Suppressor macrophage treated with lipopolysaccharide for 1 hour (primary cell): Measurements from ENCODE around the gene FAM117A.
"Not testable (repeated sequence)": the region's sequence is repeated elsewhere in the genome, so short reads cannot be mapped to it uniquely, and the experiment has no call there.

ENCODE experiments used
- DNase-seq, 3 donors: peaks; one replicate each; pipeline ENCODE4 v3.0.0-alpha.2; 2020 to 2022

FAM117A gene

DNA sequence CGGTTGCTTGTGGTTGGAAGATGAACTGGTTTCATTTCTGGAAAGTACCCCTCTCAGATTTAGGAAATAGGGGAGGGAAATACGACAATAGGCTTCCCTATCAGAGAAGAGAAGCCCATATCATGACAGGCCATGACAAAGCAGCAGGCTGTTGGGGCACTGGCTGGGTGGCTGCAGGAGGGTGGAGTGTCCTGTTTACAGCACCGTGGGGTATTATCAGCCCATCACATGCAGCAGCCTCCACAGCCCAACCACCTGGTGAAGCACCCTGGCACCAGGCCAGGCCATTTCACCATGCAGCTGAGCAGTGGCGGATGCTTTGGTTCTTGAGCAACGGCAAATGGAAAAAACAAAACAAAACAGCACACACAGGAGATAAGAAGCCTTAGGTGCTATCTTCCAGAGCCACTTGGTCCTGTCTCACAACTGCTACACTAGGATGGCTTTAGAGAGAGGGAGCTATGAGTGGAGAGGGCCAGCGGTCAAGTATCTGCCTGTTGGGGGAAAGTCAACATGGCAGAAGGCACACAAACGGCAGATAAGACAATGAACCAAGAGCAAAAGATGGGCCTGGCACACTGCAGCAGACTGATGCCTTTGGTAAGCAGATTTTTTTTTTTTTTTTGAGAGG lies 24.2 kb downstream of the FAM117A start:
- DNase-seq: peak; percentile 81 to 84 (median 84)

- no peak for DNase-seq
These were observed 25.3 kb downstream of the FAM117A start for GRCh38 chr17:49738456-49739163.

- no peak for DNase-seq
These were observed 29.1 kb downstream of the FAM117A start for GRCh38 chr17:49734515-49735490.

DNA sequence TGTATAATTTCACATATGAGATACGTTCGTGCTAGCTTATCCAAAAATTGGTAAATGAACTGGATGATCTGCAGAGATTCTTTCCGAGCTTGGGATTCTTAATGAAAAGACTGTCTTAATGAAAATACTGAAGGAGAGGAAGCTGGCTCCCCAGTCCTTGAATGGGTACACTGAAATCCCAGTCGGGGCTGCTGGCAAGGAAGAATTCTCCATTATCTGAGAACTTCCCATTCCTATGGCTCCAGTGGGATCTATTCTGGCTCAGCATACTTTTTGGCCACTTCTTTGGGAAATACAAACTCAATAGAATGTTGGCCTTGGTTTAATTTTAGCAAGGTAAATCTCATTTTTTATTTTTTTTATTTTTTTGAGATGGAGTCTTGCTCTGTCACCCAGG lies 32.5 kb downstream of the FAM117A start:
- no peak for DNase-seq

DNA sequence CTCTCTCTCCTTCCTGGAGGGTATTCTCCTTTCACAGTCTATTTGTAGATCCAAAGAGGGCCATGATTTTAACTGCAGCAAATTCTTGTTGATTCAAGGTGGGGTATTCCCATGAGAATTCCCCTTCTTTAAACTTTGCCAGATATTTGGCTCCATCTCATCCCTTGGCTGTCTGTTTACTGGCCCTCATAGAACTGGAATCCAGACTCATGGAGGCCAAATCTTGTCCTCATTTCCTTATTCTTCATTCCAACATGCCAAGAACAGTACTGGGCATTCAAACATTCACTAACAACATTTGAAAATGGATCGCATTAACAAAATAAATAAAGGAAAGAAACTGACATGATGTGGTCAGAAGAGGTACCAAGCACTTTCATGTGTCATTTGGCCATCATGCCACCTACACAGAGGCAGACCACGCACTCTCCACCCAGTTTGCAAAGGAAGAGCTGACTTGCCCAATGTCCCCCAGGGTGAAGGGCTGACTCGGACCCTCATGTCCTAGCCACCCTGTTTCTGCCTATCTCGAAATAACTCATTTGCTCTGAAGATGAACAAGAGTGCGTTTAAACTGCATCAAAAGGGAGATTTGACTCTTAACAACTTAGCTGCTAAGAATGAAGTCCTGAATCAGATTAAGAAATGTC lies 33.0 kb downstream of the FAM117A start:
- no peak for DNase-seq

GRCh38 chr17:49730078-49730784 lies 33.7 kb downstream of the FAM117A start:
- no peak for DNase-seq

- DNase-seq: no peak
These were observed 34.9 kb downstream of the FAM117A start for GRCh38 chr17:49729069-49729468.

DNA sequence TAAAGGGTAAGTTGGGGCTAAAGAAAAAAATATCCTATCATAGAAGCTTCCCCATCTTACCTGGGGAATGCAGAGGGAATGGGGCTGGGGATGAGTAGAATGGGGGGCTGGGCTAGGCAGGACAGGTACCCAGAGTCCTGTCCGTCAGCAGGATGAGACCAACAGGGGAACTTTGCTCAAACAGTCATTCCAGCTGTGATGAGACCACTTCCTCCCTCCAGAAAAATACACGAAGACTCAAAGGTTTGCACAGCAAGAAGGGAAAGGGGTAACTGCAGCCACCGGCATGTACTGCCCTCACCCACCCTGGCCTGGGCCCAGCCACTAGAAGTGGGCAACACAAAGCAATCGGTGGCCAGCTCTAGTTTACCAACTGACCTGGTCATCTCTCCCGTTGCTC lies 35.5 kb downstream of the FAM117A start:
- no peak for DNase-seq

GRCh38 chr17:49727380-49727779 lies 36.6 kb downstream of the FAM117A start:
- no peak for DNase-seq

GRCh38 chr17:49725452-49726130 lies 38.3 kb downstream of the FAM117A start:
- DNase-seq: no peak

DNA sequence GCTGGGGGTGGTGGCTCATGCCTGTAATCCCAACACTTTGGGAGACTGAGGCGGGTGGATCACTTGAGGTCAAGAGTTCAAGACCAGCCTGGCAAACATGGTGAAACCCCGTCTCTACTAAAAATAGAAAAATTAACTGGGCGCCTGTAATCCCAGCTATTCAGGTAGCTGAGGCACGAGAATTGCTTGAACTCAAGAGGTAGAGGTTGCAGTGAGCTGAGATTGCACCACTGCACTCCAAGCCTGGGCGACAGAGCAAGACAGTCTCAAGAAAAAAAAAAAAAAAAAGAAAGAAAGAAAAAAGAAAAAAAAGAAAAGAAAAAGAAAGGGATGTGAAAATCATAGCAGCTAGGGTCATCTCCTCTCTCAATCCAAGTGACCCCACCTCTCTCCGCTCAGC lies 39.4 kb downstream of the FAM117A start:
- not testable (repeated sequence) for DNase-seq

GRCh38 chr17:49723423-49723822 lies 40.5 kb downstream of the FAM117A start:
- DNase-seq: no peak

GRCh38 chr17:49722066-49722465 lies 41.9 kb downstream of the FAM117A start:
- no peak for DNase-seq

- no peak for DNase-seq
These were observed 46.5 kb downstream of the FAM117A start for GRCh38 chr17:49717371-49717861.

DNA sequence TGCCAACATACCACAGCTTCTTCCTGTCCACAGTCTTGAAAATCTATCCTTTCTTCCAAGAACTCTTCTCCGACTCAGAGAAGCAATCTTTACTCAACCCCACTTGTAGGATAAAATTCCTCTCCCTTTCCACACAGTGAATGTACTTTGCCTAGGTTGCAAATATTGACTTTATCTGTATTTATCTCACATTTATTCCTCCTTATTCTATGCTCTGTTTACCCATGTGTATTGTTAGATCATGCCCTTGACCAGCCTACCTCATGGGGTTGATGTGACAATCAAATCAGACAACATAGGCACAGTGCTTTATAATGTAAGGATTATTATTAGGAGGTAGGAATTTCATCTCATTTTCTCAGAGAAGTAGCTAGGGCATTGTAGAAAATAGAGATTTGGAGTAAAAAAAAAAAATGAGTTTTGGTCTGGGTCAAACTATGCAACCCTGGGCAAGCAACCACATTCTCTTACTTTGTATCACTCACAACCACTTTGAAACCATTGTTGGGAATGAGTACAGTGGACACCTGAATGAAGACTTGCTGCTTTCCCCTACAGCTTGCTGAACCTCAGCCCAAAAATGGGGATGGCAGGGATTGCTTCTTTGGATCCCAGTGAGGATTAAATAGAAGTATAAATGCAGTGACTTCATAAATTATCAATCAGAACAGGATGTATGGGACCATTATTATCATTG lies 47.1 kb downstream of the FAM117A start:
- DNase-seq: no peak

DNA sequence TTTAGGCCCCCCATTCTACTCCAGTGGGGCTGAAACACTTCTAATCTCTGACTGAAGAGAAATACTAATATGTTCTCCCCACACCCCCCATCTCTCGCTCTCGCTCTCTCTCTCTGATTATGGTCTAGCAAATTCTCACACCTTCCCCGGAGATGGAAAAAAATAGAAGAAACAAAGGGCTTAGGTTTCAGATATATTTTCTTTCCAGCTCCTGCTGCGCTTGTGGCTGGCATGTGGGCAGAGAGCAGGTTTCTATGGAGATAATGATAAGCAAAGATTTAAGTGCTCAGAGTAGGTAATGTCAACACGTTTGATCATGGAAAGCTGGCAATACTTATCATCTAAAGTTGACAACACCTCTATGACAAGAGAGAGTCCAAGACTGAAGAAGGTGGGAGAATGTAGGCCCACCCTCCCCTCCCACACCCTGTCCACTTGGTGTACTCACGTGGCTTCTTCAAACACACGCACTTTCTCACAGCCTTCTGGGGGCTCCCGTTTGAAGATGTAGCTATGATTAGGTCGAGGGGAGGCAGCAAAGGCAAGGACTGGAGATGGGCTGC lies 48.1 kb downstream of the FAM117A start:
- no peak for DNase-seq

DNA sequence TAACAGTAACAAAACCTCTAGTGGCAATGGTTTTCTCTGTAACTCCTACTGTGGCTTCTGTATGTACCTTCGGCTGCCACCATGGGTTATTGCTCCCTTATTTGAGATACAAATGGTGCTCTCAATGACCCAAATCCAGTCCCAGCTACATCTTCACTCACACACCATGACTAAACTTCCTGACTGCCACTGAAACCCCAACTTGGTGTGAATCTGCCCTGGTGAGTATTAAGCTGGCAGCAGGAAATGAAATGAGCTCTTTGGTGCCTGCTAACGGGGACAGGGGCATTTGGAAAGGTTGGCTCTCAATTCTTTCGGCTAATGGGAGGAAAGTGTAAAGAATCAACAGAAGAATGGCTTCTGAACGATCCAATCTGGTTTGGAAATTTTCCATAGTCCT lies 48.7 kb downstream of the FAM117A start:
- no peak for DNase-seq

DNA sequence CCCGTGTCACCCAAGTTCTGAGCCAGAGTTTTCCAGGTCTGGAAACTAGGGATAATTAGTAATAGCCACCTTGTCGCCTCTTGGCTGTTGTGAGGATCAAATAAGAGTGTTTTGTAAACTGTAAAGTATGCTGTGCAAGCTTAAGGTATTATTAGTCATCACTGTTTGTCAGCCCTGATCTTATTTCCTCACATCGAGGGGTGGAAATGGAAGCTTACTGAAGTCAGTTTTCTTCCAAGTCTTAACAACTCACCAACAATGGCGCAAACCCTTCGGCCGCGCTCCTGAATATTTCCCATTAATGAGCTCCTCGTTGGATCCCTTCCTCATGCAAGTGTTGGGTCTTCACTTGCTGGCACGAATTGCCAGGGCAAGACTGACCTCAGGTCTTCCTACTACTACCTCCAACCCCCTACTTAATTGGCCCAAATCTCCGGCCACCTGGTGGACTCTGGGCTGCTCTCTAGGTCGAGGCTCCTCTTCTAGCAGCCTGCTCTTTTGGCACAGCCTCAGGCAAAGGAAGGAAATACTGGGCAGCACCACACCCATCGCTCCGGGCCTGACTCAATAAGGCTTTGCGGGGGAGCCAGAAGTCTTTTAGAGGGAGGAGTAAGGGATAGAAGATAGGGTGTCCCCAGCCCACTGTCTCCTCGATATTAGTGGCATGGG lies 55.3 kb downstream of the FAM117A start:
- peak; percentile 37 to 50 (median 37) for DNase-seq

DNA sequence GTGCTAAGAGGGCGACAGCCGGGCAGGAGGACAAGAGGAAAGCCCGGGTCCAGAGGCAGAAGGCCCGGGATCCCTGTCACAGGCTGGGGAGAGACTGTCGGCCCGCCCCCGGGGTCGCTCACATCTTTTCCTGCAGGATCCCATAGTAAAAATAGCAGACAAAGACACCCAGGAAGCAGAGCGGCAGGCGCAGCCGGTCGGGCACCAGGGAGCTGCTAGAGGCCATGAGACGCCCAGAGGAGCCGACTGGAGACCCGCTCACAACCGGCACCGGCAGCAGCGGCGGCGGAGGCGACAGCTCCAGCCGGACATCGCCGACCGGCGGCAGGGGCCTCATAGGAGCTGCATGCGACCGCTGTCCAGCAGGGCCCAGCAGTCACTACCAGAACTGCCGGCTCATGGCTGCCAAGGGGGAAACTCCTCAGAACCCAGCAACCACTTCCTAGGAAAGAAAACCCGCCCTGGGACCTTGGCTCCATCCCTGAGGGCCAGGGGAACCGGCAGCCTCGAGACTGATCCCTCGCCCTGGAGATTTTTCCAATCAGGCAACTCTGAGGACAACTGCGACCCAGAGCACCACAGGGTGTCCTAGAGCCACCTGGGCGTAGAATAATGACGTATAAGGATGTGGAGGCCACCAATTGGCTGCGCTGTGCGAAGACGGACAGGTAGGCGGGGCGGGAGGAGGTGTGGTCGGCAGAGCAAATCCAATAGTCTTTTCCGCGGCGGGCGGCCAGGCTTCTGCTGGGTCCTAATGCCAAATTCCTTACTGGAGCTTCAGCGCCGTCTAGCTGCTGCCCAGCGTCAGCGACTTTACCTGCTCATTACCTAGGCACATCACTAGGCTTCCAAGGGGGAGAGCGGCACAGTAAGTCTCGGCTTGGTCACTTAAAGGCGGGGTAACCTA lies 56.1 kb downstream of the FAM117A start, which contains the start of gene SLC35B1:
Gene SLC35B1, minus strand, starts transcription at position 357 of the 907 bp plus-strand sequence. Its CDS starts 131 bp downstream, at position 226.
- DNase-seq: peak; percentile 98 to 99 (median 99)
